Urinary bladder (tissue), 4 donors: ENCODE results near the gene SMYD4. TPM values are rescaled to one million over a fixed set of nuclear protein-coding genes. Genes with fewer than 3 reads are reported as not detected.
"Not testable (repeated sequence)": the region's sequence is repeated elsewhere in the genome, so short reads cannot be mapped to it uniquely, and the experiment has no call there.

Experiments
- DNase-seq: peaks from one replicate; pipeline ENCODE4 v3.0.0-alpha.2; 2015; ENCODE audit errors: extremely low spot score
- H3K27ac ChIP-seq: one replicate; pipeline ENCODE4 v1.5.1; 2013; ENCODE audit warnings: low read depth, mild to moderate bottlenecking, moderate library complexity
- H3K36me3 ChIP-seq: one replicate; pipeline ENCODE4 v1.6.1; 2013; ENCODE audit warnings: mild to moderate bottlenecking, moderate library complexity; ENCODE audit not compliant: insufficient read depth
- H3K4me1 ChIP-seq: one replicate; pipeline ENCODE4 v1.6.1; 2013; ENCODE audit warnings: mild to moderate bottlenecking, moderate library complexity; ENCODE audit not compliant: insufficient read depth
- H3K4me3 ChIP-seq: one replicate; pipeline ENCODE4 v1.5.1; 2013; ENCODE audit warnings: low read depth, low read length
- WGBS: extraction: QIAGEN DNeasy Blood & Tissue Kit; methylation state at CpG from one replicate; pipeline ENCODE4 v1.1.7; 2013; 5-methylcytosine and 5-hydroxymethylcytosine counted together
- polyA plus RNA-seq: library from polyadenylated mRNA; stranded (reverse); fragments of 200-250 nt; gene quantifications from one replicate; pipeline ENCODE4 v1.2.3, GENCODE V29; 2013
- total RNA-seq: library from RNA; depleted of rRNA; stranded (reverse); fragments of >200 nt; gene quantifications from one replicate; pipeline ENCODE4 v1.2.3, GENCODE V29; 2014
- donor health status: healthy with polysubstance abuse.
- donor health status: healthy.

The SMYD4 gene
- total and polyA plus RNA-seq, 2 donors: 12.8 to 14.1 TPM

DNA sequence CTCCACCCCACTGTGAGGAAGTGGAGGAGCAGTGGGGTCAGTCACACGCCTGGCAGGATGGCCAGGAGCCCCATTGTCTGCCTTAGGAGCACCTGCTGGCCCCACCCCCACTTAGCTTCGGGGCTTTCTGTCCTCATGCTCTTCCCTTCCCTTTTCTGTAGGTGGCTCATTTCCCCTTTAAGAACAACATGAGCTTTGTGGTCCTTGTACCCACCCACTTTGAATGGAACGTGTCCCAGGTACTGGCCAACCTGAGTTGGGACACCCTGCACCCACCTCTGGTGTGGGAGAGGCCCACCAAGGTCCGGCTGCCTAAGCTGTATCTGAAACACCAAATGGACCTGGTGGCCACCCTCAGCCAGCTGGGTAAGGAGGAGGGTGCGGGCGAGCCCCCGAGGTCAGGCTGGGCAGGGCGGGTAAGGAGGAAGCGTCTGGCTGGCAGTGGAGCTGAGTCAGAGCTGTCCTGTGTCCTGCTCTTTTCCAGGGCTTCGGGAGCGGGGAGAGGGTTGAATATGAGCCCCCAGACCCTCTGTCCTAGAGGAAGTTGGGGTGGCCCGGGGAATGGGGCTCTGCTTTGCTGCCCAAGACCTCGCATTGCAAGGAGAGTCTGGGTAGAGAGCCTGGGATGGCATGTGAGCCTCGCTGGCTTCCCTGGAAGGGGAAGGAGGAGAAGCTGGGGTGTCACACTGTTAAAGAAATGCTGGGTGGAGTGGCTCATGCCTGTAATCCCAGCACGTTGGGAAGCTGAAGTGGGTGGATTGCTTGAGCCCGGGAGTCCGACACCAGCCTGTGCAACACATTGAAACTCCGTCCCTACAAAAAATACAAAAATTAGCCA lies 77.1 kb downstream of the SMYD4 start:
- H3K36me3 ChIP-seq: no peaks in the 10 kb centered on the region
- no peak overlapping the region for H3K4me3 ChIP-seq
- no peak overlapping the region for H3K27ac ChIP-seq
- DNase-seq: no peak
- WGBS: 58% methylated on average over 18 of the region's 18 CpGs
- no peaks in the 10 kb centered on the region for H3K4me1 ChIP-seq

DNA sequence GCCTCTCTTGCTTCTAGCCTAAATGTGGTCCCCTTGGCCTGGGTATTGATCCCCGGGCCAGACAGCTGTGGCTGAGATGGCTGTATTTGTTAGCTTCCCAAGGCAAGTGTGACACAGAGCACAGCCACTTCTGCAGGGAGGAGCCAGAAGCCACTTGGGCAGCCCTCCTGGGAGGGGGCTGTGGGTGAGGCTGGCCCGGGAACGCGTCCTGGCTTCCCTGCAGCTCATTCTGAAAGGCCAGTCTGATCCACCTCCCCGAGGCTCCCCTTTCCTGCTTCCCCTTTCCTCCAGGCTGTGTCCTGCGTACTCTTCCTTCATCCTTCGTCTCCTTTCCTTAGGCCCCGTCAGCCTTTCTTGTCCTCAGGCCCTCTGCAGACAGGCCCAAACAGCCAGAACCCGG lies 79.1 kb downstream of the SMYD4 start:
- Histone ChIP-seq H3K4me1 (no peaks in the 10 kb centered on the region), H3K27ac (no peak overlapping the region), H3K36me3 (no peaks in the 10 kb centered on the region), H3K4me3 (no peak overlapping the region)
- WGBS: 84% methylated on average over 9 of the region's 9 CpGs
- no peak for DNase-seq

DNA sequence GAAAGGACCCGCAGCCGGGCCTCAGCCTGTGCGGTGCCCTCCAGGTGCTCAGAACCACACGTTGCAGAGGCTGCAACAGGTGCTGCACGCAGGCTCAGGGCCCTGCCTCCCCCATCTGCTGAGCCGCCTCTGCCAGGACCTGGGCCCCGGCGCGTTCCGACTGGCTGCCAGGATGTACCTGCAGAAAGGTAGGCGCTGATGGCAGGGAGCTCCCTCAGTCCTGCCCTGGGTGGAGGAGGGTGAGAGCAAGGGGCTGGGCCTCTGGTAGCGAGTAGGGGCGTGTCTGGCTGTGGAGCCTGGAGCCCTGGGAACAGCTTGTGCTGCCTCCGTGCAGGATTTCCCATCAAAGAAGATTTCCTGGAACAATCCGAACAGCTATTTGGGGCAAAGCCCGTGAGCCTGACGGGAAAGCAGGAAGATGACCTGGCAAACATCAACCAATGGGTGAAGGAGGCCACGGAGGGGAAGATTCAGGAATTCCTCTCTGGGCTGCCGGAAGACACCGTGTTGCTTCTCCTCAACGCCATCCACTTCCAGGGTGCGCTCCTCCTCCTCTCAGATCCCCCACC lies 82.6 kb downstream of the SMYD4 start:
- Histone ChIP-seq H3K27ac (no peak overlapping the region), H3K4me1 (no peaks in the 10 kb centered on the region), H3K36me3 (no peaks in the 10 kb centered on the region), H3K4me3 (no peak overlapping the region)
- DNase-seq: no peak
- WGBS: 79% methylated on average over 22 of the region's 22 CpGs

DNA sequence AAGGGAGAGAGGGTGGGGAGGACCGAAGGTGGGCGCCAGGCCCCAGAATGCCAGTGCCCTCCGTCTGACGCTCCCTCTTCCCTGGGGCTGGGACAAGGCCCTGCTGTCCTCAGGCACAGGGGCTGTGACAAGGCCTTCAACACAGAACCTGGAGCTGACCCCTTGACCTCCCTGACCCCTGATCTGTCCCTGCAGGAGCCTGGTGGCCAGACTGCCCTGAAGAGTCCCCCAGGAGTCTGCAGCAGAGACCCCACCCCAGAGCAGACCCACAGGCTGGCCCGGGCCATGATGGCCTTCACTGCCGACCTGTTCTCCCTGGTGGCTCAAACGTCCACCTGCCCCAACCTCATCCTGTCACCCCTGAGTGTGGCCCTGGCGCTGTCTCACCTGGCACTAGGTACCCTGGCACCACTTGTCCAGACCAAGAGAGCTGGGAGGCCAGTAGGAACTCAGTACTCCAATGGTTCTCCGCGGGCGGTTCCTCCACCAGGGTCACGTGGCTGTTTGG lies 84.1 kb downstream of the SMYD4 start:
- no peak for DNase-seq
- H3K4me1 ChIP-seq: no peaks in the 10 kb centered on the region
- H3K36me3 ChIP-seq: no peaks in the 10 kb centered on the region
- H3K27ac ChIP-seq: no peak overlapping the region
- WGBS: 92% methylated on average over 12 of the region's 12 CpGs
- no peak overlapping the region for H3K4me3 ChIP-seq

GRCh38 chr17:1744551-1745512 lies 84.9 kb downstream of the SMYD4 start:
- H3K4me3 ChIP-seq: no peak overlapping the region
- H3K4me1 ChIP-seq: no peaks in the 10 kb centered on the region
- 77% methylated on average over 29 of the region's 29 CpGs for WGBS
- no peaks in the 10 kb centered on the region for H3K36me3 ChIP-seq
- DNase-seq: no peak
- no peak overlapping the region for H3K27ac ChIP-seq

DNA sequence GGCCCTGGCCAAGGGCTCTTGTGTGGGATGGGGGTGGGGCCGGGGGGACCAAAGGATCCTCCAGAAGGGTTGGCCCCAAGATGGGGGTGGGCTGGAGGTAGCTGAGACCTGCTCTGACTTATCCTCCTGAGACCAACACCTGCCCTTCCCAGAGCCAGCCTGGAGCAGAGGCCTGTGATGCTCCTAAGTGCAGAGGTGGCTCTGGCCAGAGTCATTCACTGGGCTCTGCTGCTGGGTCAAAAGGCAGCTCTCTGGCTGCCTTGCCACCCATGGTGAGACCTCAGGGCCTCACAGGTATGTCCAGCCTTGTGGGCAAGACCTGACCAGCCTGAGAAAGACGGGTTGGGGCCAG lies 86.6 kb downstream of the SMYD4 start:
- DNase-seq: no peak
- Histone ChIP-seq H3K4me3 (no peak overlapping the region), H3K36me3 (no peaks in the 10 kb centered on the region), H3K4me1 (no peaks in the 10 kb centered on the region), H3K27ac (no peak overlapping the region)
- 91% methylated on average over 2 of the region's 2 CpGs for WGBS

DNA sequence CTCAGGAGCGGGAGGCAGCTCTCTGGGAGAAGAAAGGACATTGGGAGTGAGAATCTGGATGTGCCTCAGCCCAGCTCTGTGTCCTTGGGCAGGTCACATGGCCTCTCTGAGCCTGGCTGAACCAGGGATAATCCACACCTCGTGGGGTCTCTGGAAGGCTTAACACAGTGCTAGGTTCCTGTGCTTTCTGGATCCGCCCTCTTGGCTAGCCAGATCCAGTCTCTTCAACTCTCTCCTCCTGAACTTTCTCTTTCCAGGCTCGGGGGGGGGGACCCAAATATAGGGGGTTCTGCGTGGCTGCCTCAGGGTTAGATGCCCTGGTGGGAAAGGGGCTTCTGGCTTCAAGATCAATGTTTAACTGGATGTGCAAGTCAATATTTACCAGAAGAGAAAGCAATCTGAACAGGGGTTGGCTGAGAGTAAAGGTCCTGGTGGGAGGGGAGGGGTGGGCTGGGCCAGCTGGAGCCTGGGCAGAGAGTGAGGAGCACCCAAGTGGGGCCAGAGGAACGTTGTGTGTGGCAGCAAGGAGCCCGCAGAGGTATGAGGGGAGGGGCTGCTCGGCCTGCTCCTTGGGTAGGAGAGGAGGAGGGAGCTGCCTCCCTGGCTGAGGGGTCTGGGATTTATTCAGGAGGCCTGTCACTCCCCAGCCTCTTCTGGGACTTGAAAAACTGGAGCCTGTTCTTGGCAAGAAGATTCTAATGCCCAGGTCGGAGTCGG lies 87.2 kb downstream of the SMYD4 start, which contains the start of gene SERPINF2:
Gene SERPINF2 (plus strand): TSS at position 501 of the 717 bp plus-strand sequence. CDS start 2,125 bp downstream, outside the sequence.
- DNase-seq: no peak
- no peaks in the 10 kb centered on the region for H3K4me1 ChIP-seq
- no peaks in the 10 kb centered on the region for H3K36me3 ChIP-seq
- WGBS: 56% methylated on average over 10 of the region's 10 CpGs
- H3K27ac ChIP-seq: no peak within 1 kb of the TSS
- no peak within 1 kb of the TSS for H3K4me3 ChIP-seq

DNA sequence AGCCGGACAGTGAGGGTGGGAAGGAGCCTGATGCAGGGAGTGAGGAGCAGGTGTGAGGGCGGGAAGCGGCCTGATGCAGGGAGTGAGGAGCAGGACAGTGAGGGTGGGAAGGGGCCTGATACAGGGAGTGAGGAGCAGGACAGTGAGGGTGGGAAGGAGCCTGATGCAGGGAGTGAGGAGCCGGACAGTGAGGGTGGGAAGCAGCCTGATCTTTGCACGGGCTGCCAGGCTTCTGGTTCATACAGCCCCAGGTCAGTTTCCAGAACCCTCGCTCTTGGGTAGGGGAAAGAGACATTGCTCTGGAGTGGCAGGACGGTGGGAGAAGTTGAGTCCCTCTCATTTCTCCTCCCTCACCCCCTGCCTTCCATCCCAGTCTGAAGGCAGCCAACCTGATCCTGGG lies 87.8 kb downstream of the SMYD4 start:
- H3K27ac ChIP-seq, DNase-seq, H3K4me1 ChIP-seq, H3K4me3 ChIP-seq, H3K36me3 ChIP-seq: not testable (repeated sequence)
- WGBS: 79% methylated on average over 7 of the region's 7 CpGs

DNA sequence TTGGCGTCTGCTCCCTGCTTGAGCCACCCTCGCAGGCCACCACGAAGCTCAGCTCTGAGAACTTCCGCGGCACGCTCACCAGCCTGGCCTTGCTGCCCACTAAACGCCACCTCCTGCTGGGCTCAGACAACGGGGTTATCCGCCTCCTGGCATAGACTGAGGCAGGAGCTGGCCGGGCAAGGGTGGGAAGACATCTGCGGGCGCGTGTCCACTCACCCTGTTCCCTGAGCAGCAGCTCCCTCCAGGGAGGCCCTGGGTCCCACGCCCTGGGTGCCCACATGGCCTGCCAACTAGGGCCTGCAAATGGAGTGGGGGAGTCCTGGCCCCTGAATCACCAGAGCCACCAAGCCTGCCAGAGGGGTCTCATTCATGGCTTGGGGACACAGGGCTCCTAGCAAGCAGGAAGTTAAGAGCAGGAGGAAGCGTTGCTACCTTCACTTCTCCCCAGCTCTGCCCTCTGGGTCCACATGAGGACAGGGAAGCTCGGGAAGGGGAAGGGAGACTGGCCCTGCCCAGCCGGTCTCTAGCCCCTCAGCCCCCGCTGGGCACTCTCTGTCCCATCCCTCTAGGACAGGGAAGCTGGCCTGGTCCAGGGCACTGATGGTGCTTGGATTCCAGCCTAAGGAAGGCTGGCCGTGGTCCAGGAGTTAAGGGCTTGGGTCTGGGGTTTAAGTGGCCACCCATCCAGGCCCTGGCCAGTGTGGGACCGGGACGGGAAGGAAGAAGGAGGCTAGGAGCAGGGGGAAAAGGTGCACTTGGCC lies 92.0 kb downstream of the SMYD4 start:
- 93% methylated on average over 21 of the region's 21 CpGs for WGBS
- Histone ChIP-seq H3K36me3 (no peaks in the 10 kb centered on the region), H3K27ac (no peak overlapping the region), H3K4me1 (no peaks in the 10 kb centered on the region), H3K4me3 (no peak overlapping the region)
- no peak for DNase-seq

DNA sequence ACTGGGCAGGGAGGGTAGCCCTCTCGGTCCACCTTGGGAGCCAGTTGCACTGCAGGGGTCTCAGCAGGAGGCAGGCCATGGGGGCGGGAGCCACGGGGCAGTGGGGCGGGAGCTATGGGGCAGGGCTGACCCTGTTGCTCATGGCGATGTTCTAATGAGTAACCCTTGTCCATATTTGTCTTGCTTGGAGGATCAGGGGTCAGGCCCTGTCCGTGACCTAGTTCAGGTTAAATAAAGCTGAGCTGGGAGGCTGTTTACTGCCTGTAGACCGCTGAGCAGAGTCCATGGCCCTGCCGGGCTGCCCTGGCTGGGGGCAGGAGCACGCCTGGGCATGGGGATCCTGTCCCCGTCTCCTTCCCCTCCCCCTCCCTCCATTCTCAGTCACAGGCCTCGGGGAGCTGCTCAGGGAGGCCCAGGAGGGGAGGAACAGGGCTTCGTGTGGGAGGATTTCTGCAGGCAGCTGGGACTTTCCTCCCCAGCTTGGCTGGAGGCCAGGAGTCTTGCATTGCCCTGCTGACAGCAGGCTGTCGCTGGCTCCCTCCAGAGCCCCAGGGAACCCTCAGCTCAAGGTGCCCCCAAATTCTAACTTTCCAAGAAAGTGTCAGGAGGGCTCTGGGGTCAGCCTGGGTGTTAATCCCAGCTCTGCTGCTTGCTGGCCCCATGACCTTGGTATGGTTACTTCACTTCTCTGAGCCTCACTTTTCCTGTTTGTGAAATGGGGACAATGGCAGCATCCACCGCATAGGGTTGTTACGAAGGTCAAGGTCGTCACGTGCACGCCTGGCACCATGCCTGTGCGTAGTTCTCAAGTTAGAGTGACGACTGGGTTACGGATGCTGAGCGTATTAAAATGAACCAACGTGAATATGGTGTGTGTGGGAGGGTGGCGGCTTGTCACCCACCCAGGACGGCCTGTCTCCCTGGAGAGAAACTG lies 93.1 kb downstream of the SMYD4 start:
- Histone ChIP-seq H3K4me3 (no peak overlapping the region), H3K36me3 (no peaks in the 10 kb centered on the region), H3K4me1 (no peaks in the 10 kb centered on the region), H3K27ac (no peak overlapping the region)
- no peak for DNase-seq
- WGBS: 65% methylated on average over 25 of the region's 25 CpGs

DNA sequence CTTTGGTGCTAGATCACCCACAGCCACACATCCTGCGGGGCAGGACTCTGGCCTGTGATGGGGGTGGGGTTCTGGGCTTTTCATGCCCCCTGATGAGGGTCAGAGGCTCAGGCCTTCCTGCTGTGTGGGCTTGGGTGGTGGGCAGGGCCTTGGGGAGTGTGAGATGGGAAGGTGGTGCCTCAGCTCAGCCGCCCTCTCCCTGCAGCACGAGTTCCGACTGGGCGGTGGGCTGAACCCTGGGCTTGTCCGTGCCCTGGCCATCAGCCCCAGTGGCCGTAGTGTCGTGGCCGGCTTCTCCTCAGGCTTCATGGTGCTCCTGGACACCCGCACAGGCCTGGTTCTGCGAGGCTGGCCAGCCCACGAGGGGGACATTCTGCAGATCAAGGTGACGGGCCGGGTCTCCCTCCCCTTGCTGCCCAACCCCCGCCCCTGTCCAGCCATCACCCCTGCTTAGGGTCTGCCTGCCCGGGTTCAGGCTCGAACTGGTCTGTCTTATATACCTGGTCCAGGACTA lies 93.8 kb downstream of the SMYD4 start:
- WGBS: 93% methylated on average over 17 of the region's 17 CpGs
- Histone ChIP-seq H3K4me3 (no peak overlapping the region), H3K4me1 (no peaks in the 10 kb centered on the region), H3K36me3 (no peaks in the 10 kb centered on the region), H3K27ac (no peak overlapping the region)
- DNase-seq: no peak
